ENCODE results near the gene DENND6B. TPM values are rescaled to one million over a fixed set of nuclear protein-coding genes. Genes with fewer than 3 reads are reported as not detected.

Gene DENND6B
- total and polyA plus RNA-seq, 4 donors: 0.86 to 1.2 (median 1.1) TPM

- over 99% methylated on average over 4 of the region's 4 CpGs for WGBS
- Histone ChIP-seq H3K27me3 (ENCODE audit: control insufficient read depth in 4 of 4, insufficient read depth in 4 of 4, low read length in 3 of 4) (no peaks in the 10 kb centered on the region), H3K4me1 (ENCODE audit: control insufficient read depth in 4 of 4, insufficient read depth in 4 of 4, low read length in 3 of 4) (peaks cover 3 to 20% (median 9%) of the 10 kb centered on the region in 4 donors), H3K9me3 (ENCODE audit: control insufficient read depth in 4 of 4, low read length in 3 of 4) (no peaks in the 10 kb centered on the region), H3K36me3 (ENCODE audit: control insufficient read depth in 4 of 4, insufficient read depth in 3 of 4, low read depth in 1 of 4, low read length in 3 of 4) (no peaks in the 10 kb centered on the region), H3K4me3 (ENCODE audit: low read depth in 1 of 3, low read length in 3 of 3) (no peak overlapping the region), H3K9ac (ENCODE audit: low read depth in 1 of 2, low read length in 2 of 2) (no peak overlapping the region), H3K27ac (ENCODE audit: low read depth in 1 of 2, low read length in 2 of 2) (no peak overlapping the region)
- TF ChIP-seq, protein P1, sequence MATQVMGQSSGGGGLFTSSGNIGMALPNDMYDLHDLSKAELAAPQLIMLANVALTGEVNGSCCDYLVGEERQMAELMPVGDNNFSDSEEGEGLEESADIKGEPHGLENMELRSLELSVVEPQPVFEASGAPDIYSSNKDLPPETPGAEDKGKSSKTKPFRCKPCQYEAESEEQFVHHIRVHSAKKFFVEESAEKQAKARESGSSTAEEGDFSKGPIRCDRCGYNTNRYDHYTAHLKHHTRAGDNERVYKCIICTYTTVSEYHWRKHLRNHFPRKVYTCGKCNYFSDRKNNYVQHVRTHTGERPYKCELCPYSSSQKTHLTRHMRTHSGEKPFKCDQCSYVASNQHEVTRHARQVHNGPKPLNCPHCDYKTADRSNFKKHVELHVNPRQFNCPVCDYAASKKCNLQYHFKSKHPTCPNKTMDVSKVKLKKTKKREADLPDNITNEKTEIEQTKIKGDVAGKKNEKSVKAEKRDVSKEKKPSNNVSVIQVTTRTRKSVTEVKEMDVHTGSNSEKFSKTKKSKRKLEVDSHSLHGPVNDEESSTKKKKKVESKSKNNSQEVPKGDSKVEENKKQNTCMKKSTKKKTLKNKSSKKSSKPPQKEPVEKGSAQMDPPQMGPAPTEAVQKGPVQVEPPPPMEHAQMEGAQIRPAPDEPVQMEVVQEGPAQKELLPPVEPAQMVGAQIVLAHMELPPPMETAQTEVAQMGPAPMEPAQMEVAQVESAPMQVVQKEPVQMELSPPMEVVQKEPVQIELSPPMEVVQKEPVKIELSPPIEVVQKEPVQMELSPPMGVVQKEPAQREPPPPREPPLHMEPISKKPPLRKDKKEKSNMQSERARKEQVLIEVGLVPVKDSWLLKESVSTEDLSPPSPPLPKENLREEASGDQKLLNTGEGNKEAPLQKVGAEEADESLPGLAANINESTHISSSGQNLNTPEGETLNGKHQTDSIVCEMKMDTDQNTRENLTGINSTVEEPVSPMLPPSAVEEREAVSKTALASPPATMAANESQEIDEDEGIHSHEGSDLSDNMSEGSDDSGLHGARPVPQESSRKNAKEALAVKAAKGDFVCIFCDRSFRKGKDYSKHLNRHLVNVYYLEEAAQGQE (IDR thresholded peaks at IDR 0.05): no peak
- TF ChIP-seq TAF1 (conservative IDR thresholded peaks at IDR 0.05) (no peak), SP1 (IDR thresholded peaks at IDR 0.05) (no peak), GABPA (IDR thresholded peaks at IDR 0.05 in 1 of 2, conservative IDR thresholded peaks at IDR 0.05 in 1 of 2) (no peak), JUND (IDR thresholded peaks at IDR 0.05) (no peak)
- no peak for DNase-seq (ENCODE audit: low spot score)
Measured at GRCh38 chr22:50338860-50339462, 12.1 kb upstream of the DENND6B start.

DNA sequence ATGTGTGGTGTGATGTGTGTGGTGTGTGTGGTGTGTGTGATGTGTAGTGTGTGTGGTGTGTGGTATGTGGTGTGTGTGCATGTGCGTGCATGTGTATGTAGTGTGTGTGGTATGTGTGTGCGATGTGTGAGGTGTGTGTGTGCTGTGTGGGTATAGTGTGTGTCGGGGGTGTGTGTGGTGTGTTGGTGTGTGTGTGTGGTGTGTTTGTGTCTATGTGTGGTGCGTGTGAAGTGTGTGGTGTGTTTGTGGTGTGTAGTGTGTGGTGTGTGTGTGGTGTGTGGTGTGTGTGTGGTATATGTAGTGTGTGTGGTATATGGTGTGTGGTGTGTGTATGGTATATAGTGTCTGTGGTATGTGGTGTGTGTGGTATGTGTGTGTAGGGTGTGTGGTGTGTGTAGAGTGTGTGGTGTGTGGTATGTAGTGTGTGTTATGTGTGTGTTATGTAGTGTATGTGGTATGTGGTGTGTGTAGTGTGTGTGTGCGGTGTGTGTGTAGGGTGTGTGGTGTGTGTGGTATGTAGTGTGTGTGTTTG lies 11.3 kb upstream of the DENND6B start:
- WGBS: 98% methylated on average over 5 of the region's 5 CpGs
- no peak overlapping the region for H3K4me3 ChIP-seq (ENCODE audit: low read depth in 1 of 3, low read length in 3 of 3)

More for the DNA sequence above, 11.3 kb upstream of the DENND6B start:
- Histone ChIP-seq H3K27me3 (ENCODE audit: control insufficient read depth in 4 of 4, insufficient read depth in 4 of 4, low read length in 3 of 4) (no peaks in the 10 kb centered on the region), H3K4me1 (ENCODE audit: control insufficient read depth in 4 of 4, insufficient read depth in 4 of 4, low read length in 3 of 4) (peaks cover 3 to 20% (median 9%) of the 10 kb centered on the region in 4 donors), H3K27ac (ENCODE audit: low read depth in 1 of 2, low read length in 2 of 2) (no peak overlapping the region), H3K9me3 (ENCODE audit: control insufficient read depth in 4 of 4, low read length in 3 of 4) (no peaks in the 10 kb centered on the region), H3K9ac (ENCODE audit: low read depth in 1 of 2, low read length in 2 of 2) (no peak overlapping the region), H3K36me3 (ENCODE audit: control insufficient read depth in 4 of 4, insufficient read depth in 3 of 4, low read depth in 1 of 4, low read length in 3 of 4) (no peaks in the 10 kb centered on the region)
- no peak for TF ChIP-seq FOXA1 (IDR thresholded peaks at IDR 0.05)
- TF ChIP-seq EGR1 (IDR thresholded peaks at IDR 0.05; ENCODE audit: low read depth in 2 of 2): no peak
- no peak for TF ChIP-seq RXRA (IDR thresholded peaks at IDR 0.05)
- no peak for TF ChIP-seq GABPA (IDR thresholded peaks at IDR 0.05 in 1 of 2, conservative IDR thresholded peaks at IDR 0.05 in 1 of 2)
- TF ChIP-seq SP1 (IDR thresholded peaks at IDR 0.05): no peak
- TF ChIP-seq FOXA2 (IDR thresholded peaks at IDR 0.05): no peak
- TF ChIP-seq YY1 (IDR thresholded peaks at IDR 0.05): no peak
- TF ChIP-seq, protein P2, sequence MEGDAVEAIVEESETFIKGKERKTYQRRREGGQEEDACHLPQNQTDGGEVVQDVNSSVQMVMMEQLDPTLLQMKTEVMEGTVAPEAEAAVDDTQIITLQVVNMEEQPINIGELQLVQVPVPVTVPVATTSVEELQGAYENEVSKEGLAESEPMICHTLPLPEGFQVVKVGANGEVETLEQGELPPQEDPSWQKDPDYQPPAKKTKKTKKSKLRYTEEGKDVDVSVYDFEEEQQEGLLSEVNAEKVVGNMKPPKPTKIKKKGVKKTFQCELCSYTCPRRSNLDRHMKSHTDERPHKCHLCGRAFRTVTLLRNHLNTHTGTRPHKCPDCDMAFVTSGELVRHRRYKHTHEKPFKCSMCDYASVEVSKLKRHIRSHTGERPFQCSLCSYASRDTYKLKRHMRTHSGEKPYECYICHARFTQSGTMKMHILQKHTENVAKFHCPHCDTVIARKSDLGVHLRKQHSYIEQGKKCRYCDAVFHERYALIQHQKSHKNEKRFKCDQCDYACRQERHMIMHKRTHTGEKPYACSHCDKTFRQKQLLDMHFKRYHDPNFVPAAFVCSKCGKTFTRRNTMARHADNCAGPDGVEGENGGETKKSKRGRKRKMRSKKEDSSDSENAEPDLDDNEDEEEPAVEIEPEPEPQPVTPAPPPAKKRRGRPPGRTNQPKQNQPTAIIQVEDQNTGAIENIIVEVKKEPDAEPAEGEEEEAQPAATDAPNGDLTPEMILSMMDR (IDR thresholded peaks at IDR 0.05; ENCODE audit: low read depth, low read length, missing input control): no peak
- TF ChIP-seq, protein P1 (IDR thresholded peaks at IDR 0.05): no peak
- no peak for TF ChIP-seq ZBTB33 (IDR thresholded peaks at IDR 0.05)
- TF ChIP-seq RAD21 (IDR thresholded peaks at IDR 0.05): no peak
- no peak for TF ChIP-seq HNF4A (conservative IDR thresholded peaks at IDR 0.05)
- TF ChIP-seq JUND (IDR thresholded peaks at IDR 0.05): no peak
- DNase-seq (ENCODE audit: low spot score): no peak

Data from liver (tissue), 9 donors.